HG03575 (cell line): ENCODE measurements around the gene SRSF2.
"Not testable (repeated sequence)": the region's sequence is repeated elsewhere in the genome, so short reads cannot be mapped to it uniquely, and the experiment has no call there.

Source experiments
- ATAC-seq: cut with Tn5 transposase; IDR thresholded peaks from one replicate; pipeline ENCODE4 v1.9.1; 2021; ENCODE audit not compliant: unreplicated experiment, insufficient number of reproducible peaks, low FRiP score; ENCODE audit errors: extremely low read depth

Gene SRSF2

GRCh38 chr17:76725580-76726230 lies 11.4 kb downstream of the SRSF2 start:
- no peak for ATAC-seq

- no peak for ATAC-seq
Observed at GRCh38 chr17:76723812-76724211, 13.3 kb downstream of the SRSF2 start.

GRCh38 chr17:76722977-76723376 lies 14.2 kb downstream of the SRSF2 start:
- not testable (repeated sequence) for ATAC-seq

- no peak for ATAC-seq
Observed at GRCh38 chr17:76722279-76722678, 14.9 kb downstream of the SRSF2 start.

GRCh38 chr17:76721463-76721862 lies 15.7 kb downstream of the SRSF2 start:
- no peak for ATAC-seq

- ATAC-seq, result no peak
Observed at GRCh38 chr17:76720941-76721340, 16.2 kb downstream of the SRSF2 start.

- ATAC-seq, result no peak
Observed at GRCh38 chr17:76720211-76720610, 16.9 kb downstream of the SRSF2 start.

- ATAC-seq, result no peak
Observed at GRCh38 chr17:76718516-76718915, 18.6 kb downstream of the SRSF2 start.

- ATAC-seq, result no peak
Observed at GRCh38 chr17:76716839-76717215, 20.3 kb downstream of the SRSF2 start.

- ATAC-seq, result no peak
Observed at GRCh38 chr17:76716146-76716838, 20.8 kb downstream of the SRSF2 start.

- no peak for ATAC-seq
Observed at GRCh38 chr17:76715496-76715830, 21.7 kb downstream of the SRSF2 start.

- no peak for ATAC-seq
Observed at GRCh38 chr17:76714822-76715495, 22.2 kb downstream of the SRSF2 start.

GRCh38 chr17:76714336-76714735 lies 22.8 kb downstream of the SRSF2 start:
- ATAC-seq, result no peak

- ATAC-seq, result no peak
Observed at GRCh38 chr17:76713765-76714164, 23.4 kb downstream of the SRSF2 start.

- not testable (repeated sequence) for ATAC-seq
Observed at GRCh38 chr17:76712321-76712720, 24.8 kb downstream of the SRSF2 start.

GRCh38 chr17:76710863-76711611 lies 26.1 kb downstream of the SRSF2 start, which contains the start of gene MXRA7:
TSS of gene MXRA7 (minus strand) at chr17:76710965. CDS start at chr17:76710946, 19 bp downstream.
- no peak for ATAC-seq

- not testable (repeated sequence) for ATAC-seq
Observed at GRCh38 chr17:76709951-76710862, 26.9 kb downstream of the SRSF2 start.

- ATAC-seq, result no peak
Observed at GRCh38 chr17:76709077-76709950, 27.8 kb downstream of the SRSF2 start.
